GM21619 (cell line): ENCODE results near the gene ING3.
"Not testable (repeated sequence)": the region's sequence is repeated elsewhere in the genome, so short reads cannot be mapped to it uniquely, and the experiment has no call there.

Experiments
- ATAC-seq: cut with Tn5 transposase; IDR thresholded peaks from one replicate; pipeline ENCODE4 v1.9.1; 2021; ENCODE audit not compliant: unreplicated experiment

The ING3 gene

GRCh38 chr7:121001234-121001906, 50.8 kb downstream of the ING3 start:
- ATAC-seq = no peak

GRCh38 chr7:121002048-121002756, 51.6 kb downstream of the ING3 start:
- no peak for ATAC-seq

- ATAC-seq = no peak
Observed at GRCh38 chr7:121002757-121003200, 52.2 kb downstream of the ING3 start.

- no peak for ATAC-seq
Observed at GRCh38 chr7:121003986-121004685, 53.6 kb downstream of the ING3 start.

- ATAC-seq = not testable (repeated sequence)
Observed at GRCh38 chr7:121005058-121005457, 54.5 kb downstream of the ING3 start.

DNA sequence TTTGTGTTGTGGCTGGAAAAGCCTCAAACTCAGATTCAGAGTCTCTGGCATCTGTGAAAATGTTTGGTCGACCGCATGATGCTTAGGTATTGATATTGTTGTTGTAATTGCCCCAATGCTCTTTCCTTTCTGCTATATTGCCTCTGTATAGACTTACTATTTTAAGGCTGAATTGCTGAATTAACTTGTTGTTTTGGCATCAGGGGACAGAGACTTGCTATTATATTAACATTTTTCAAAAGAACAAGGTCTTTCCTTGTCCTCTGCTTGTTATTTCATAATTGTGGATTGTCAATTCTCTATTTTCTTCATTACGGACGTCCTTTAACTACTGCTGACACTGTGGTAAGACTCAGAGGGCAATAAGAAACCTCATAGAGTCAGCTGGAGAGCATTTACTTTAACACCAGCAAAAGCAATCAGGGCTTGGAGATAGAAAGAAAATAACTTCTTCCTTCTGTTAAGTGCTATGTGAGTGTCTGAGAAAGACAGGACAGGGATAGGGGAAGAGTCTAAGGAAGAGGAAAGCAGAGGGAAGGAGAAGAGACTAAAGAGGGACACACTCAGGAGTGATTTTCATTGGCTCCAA, 55.5 kb downstream of the ING3 start:
- no peak for ATAC-seq

DNA sequence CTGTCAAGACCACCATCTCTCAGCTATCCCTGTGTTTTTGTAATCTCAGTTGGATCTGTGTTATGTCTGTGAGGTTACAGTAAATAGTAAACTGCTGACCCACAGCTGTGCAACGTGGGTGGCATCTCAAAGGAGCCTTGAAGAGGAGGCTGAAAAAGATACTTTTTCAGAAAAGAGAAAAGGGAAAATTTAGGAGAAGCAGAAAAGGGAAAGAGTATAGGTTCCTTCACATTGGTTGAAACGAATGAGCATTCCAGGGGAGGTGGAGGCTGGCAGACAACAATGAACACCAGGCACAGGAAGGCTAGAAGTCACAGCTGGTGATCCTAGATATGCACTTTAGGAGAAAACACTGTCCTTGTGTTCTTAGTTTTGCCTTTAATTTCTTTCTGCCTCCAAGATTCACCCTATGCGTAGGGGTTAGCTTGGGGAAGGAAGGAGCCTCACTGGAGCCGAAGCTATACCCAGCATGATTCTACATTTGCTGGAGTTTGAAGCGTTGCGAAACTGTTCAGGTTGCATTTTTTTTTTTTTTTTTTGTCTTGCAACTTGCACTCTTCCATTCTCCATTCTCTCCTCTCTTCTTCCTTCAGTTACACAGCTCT, 56.2 kb downstream of the ING3 start:
- no peak for ATAC-seq

DNA sequence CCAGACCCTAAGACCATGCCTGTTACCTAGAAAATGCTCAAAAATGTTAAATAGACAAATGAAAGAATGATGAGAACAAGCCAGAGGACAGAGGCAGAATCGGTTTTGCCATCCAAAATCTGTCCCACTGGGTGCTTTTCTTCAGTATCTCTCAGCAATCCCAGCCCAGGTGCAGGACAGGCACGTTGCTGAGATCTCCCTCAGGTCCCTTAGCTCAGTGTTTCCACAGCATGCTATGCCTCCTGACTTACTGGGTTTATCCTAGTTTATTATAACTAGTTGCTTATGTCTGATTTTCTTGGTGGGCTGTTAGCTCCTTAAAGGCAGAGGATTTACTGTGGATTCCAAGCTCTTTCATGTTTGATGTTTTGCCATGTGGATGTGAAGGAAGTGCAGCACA, 58.2 kb downstream of the ING3 start:
- no peak for ATAC-seq

GRCh38 chr7:121011401-121011800, 60.8 kb downstream of the ING3 start:
- ATAC-seq = no peak

DNA sequence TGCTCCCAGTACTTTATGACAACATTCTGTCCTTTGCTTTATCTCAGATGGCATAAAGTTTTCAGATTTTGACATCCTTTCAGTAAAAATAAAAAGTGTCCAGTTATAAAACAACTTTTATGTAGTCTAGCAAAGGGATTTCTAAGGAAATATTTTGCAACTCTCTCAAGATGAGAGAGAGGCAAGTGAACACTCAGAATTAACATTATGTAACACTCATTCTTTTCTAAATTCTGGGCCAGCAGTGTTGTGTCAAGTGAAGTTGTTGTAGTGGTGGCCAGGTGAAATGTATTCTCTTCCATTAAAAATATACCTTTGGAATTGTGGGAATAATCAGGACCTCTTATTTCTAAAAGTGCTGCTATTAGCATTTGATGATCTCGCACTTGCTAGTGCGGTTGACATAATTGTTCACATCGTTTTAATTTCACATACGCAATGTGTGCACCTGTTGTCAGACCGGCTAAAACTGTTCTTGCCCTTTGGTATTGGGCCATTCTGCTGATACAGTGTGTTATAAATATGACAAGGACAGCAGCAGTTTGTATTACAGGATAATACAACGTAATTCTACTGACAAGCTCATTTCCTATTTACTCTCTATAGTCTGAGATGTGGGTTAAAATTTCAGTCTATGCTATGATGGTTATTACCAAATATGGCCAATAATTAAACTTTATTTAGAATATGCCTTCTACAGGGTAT, 61.7 kb downstream of the ING3 start:
- ATAC-seq = no peak

- no peak for ATAC-seq
Observed at GRCh38 chr7:121012919-121013318, 62.3 kb downstream of the ING3 start.

- ATAC-seq = no peak
Observed at GRCh38 chr7:121015560-121015959, 65.0 kb downstream of the ING3 start.

DNA sequence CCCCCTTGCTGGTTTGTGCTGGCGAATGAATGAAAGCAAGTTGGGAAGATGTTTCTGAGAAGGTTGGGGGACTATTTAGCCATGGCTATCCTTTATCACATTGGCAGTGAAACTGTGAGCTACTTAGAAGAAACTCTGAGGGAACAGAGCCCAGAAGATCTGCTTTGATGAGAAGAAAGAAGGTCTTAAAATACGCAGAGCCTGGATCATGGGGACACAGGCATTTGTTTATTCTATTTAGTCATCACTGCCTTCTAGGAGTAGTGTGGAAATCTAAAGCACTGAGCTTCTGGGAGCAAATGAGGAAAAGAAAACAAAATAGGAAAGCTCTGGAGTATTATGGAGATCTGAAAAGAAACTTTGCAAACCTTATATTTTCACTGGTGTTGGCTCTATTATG, 66.4 kb downstream of the ING3 start:
- no peak for ATAC-seq

DNA sequence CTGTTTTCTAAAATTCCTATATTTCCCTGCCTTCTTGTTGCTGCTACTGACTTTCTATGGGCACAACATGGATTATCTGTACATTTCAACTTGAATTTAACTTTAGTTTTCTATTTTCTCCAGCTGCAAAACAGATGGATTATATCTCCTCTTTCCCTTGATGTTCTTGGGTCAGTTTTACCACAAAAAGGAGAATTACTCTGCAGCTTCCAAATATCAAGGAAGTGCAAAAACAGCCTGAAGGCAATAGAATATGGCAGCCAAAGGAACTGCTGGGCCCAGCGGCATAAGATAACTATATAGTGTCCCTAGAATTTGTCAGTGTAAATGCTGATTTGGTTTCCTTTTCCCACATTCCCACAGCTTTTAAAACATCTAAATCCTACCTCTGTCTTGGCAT, 67.0 kb downstream of the ING3 start:
- ATAC-seq = no peak

GRCh38 chr7:121019018-121019417, 68.4 kb downstream of the ING3 start:
- ATAC-seq = no peak

GRCh38 chr7:121020249-121020988, 69.8 kb downstream of the ING3 start:
- no peak for ATAC-seq

DNA sequence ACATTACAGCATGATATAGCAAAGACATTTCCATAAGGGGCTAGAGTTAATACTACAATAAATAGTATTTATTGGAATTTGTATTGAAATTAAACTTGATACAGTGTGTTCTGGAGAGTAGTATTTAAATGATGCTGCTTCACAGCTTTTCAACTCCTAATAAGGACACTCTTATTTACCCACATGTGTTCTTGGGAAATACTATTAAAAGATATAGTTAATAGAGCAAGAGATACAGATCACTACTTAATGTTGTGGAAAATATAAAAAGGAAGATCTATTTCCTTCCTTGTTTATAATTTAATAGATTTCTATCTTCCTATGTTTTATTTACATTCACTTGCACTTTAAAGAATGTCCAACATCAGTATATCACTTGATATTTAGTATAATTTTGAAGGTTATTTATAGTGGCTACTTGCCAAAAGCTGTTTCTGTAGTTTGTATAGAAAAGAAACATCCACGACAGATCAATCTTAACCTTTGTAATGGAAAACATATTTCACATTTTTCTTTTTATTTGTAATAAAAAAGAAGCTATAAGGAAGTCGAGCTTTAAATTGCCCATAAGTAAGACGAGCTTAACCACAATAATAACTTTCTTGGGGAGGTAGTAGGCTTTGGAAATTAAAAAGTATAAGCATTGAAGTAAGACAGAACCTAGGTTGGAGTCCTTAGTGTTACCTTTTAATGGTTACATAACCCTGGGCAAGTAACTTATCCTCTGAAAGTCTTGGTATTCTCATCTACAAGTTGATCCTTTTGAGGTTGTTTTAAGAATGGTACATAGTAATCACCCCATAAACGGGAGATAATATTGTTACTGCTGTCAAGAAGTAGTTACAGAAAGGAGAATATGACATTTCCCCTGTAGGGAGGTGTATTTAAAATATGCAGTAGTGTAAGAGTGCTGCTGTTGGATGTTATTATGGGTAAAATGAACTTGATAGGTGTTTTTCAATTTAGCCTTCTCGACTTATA, 70.7 kb downstream of the ING3 start:
- no peak for ATAC-seq

GRCh38 chr7:121023194-121023593, 72.6 kb downstream of the ING3 start:
- no peak for ATAC-seq
